AG04449 (cell line): ENCODE measurements around the gene TFAP2C.
"Not testable (repeated sequence)": the region's sequence is repeated elsewhere in the genome, so short reads cannot be mapped to it uniquely, and the experiment has no call there.

Source experiments
- CTCF ChIA-PET: fragments of 350-600 bp; formaldehyde crosslinking; extraction: SDS; loops from one replicate; lab custom pipeline; 2021; ENCODE audit warnings: antibody characterized with exemption; lab: Yijun Ruan, JAX
- POLR2A ChIA-PET: fragments of 400-600, 350-600 bp; formaldehyde crosslinking; extraction: SDS; loops from one replicate; lab custom pipeline; 2020; ENCODE audit warnings: antibody characterized with exemption, inconsistent platforms; lab: Yijun Ruan, JAX
- DNase-seq: peaks from one replicate; pipeline ENCODE4 v3.0.0-alpha.2; 2010; ENCODE audit warnings: low read depth, low spot score
- H3K4me3 ChIP-seq: 2 replicates; pipeline ENCODE4 v1.5.1; 2011; ENCODE audit warnings: low read depth, mild to moderate bottlenecking, control low read depth, low read length
- CTCF ChIP-seq: IDR thresholded peaks from one replicate; pipeline ENCODE4 v1.5.1; 2011; ENCODE audit warnings: mild to moderate bottlenecking, moderate library complexity, low read length, control low read depth, inconsistent platforms; ENCODE audit not compliant: insufficient read depth; ENCODE audit errors: missing control alignments

The TFAP2C gene

DNA sequence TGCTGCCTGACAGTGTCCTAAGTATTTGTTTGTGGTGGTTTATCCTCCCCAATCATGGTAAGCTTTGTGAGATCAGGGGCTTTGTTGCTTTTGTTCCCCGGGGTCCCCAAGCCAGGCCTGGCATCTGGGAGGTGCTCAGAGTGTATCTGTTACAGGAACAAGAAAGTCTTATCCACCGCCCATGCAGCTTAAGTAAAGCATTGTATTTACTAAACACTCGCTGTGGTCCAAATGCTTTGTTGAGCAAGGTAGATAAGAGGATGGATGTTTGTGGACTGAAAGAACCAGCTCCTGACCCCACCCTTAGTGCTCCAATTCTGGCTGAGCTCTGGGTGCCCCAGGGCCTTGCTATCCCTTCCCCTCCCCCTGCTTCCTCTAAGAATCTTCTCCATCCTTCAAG lies 19.8 kb upstream of the TFAP2C start:
- H3K4me3 ChIP-seq = no peak overlapping the region
- ChIA-PET CTCF (no interaction called here), POLR2A (no interaction called here)
- no peak for DNase-seq
- TF ChIP-seq CTCF = no peak

DNA sequence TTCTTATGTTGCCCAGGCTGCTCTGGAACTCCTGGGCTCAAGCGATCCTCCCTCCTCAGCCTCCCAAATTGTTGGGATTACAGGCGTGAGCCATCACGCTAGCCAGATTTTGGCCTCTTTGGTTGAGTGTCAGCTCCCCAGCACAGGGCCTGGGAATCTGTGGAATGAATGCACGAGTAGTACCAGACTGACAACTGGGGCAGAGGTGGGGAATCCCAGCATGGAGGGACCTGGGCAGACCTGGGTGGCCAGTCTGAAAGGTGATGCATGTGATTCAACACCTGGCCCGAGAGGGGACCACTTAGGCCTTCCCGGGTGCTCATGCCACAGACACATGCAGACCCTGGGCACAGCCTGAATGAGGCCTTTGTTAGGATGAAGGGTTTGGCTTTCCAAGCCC lies 19.0 kb upstream of the TFAP2C start:
- no peak overlapping the region for H3K4me3 ChIP-seq
- TF ChIP-seq CTCF = no peak
- ChIA-PET CTCF (interaction anchor here (2.5 kb wide), 1 partner anchor 20 kb away, joined by 6 read pairs; no protein-coding TSS in a partner anchor), POLR2A (no interaction called here)
- DNase-seq = no peak

- ChIA-PET CTCF (no interaction called here), POLR2A (no interaction called here)
- H3K4me3 ChIP-seq = no peak overlapping the region
- no peak for TF ChIP-seq CTCF
- DNase-seq = no peak
Observed at GRCh38 chr20:56614196-56614595, 14.9 kb upstream of the TFAP2C start.

- no peak for TF ChIP-seq CTCF
- no peak overlapping the region for H3K4me3 ChIP-seq
- no peak for DNase-seq
- POLR2A ChIA-PET = no interaction called here
- CTCF ChIA-PET = no interaction called here
Observed at GRCh38 chr20:56616716-56617115, 12.4 kb upstream of the TFAP2C start.

DNA sequence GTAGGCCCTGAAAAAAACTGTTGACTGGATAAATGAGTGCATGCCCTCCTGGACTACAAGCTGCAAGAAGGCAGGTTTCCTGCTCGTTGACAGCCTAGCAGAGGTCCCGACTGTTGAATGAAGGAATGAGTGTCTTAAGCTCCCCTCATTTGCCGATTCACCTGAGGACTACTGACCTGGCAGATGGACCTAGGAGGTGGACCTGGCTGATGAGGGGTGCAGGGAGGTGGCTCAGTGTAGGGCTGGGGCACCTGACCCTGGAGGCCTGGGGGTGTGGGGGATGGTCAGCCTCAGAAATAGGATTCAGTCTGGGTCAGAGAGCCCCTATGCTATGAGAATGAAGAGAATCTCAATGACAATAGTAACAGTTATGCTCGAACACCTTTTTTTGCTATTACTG lies 11.6 kb upstream of the TFAP2C start:
- TF ChIP-seq CTCF = no peak
- CTCF ChIA-PET = no interaction called here
- H3K4me3 ChIP-seq = no peak overlapping the region
- POLR2A ChIA-PET = no interaction called here
- DNase-seq = no peak

DNA sequence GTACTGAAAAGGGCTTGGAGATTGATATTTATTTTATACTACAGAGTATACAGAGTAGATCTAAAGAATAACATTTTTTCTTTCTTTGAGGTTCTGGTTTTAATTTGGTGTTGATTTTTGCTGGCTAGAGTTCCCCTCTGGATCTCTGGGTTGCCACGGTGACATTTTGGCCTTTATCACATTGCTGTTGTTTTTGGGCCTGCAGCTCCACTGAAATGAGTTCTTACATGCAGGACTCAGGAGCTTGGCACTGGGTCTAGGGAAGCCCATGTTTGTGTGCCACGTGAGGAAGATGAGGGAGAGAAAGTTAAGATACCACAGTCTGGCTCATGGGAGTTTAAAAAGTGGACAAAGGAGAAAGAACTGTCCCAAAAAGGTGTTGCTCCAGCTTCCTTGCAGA lies 7.4 kb upstream of the TFAP2C start:
- POLR2A ChIA-PET = no interaction called here
- CTCF ChIA-PET = no interaction called here
- H3K4me3 ChIP-seq = no peak overlapping the region
- TF ChIP-seq CTCF = no peak
- no peak for DNase-seq

GRCh38 chr20:56623930-56624329 lies 5.2 kb upstream of the TFAP2C start:
- CTCF ChIA-PET, H3K4me3 ChIP-seq, POLR2A ChIA-PET, DNase-seq: not testable (repeated sequence)
